Panc1 (cell line): Measurements from ENCODE around the gene MAGI2. TPM values are rescaled to one million over a fixed set of nuclear protein-coding genes. Genes with fewer than 3 reads are reported as not detected.

Experiments
- ATAC-seq: fragments of 200-7000 bp; cut with Tn5 transposase; 2 replicates; pipeline ENCODE4 v1.9.1; 2020; ENCODE audit warnings: mild to moderate bottlenecking, moderate library complexity
- BruUV-seq: library from RNA; stranded (reverse); fragments of 400-500 nt; replicated peaks from 2 replicates; lab custom pipeline; 2021; lab: Mats Ljungman, UMichigan
- CTCF ChIA-PET: fragments of 300-600 bp; sonication (Branson Sonifier 250); formaldehyde crosslinking; loops from one replicate; lab custom pipeline; 2022; ENCODE audit warnings: antibody characterized with exemption; lab: Charles Lee
- POLR2A ChIA-PET: fragments of 300-600 bp; sonication (Branson Sonifier 250); formaldehyde crosslinking; loops from one replicate; lab custom pipeline; 2022; ENCODE audit warnings: antibody characterized with exemption; lab: Charles Lee
- DNase-seq: peaks from one replicate; pipeline ENCODE4 v3.0.0-alpha.2; 2010; ENCODE audit warnings: low read depth, low spot score
- H3K27ac ChIP-seq: 2 replicates; pipeline ENCODE4 v1.5.1; 2011; ENCODE audit warnings: mild to moderate bottlenecking, low read length, inconsistent platforms
- H3K27me3 ChIP-seq: fragments of 200-500 bp; sonication (Bioruptor generic); 2 replicates; pipeline ENCODE4 v1.6.0; 2014; ENCODE audit warnings: low read length, inconsistent platforms; ENCODE audit not compliant: control insufficient read depth, insufficient read depth
- H3K36me3 ChIP-seq: fragments of 200-500 bp; sonication (Bioruptor generic); 2 replicates; pipeline ENCODE4 v1.5.1; 2014; ENCODE audit warnings: inconsistent platforms, mild to moderate bottlenecking, low read length, moderate library complexity; ENCODE audit not compliant: control insufficient read depth, insufficient read depth
- H3K4me1 ChIP-seq: 2 replicates; pipeline ENCODE4 v1.5.1; 2011; ENCODE audit warnings: inconsistent platforms, mild to moderate bottlenecking, low read length, moderate library complexity; ENCODE audit not compliant: control insufficient read depth, insufficient read depth
- H3K4me3 ChIP-seq, 2 experiments: 2 replicates each; pipeline ENCODE4 v1.5.1; 2011 to 2012; ENCODE audit warnings: low read depth in 2 of 2, low read length in 2 of 2, mild to moderate bottlenecking in 2 of 2, inconsistent platforms in 1 of 2, moderate library complexity in 1 of 2
- H3K9me3 ChIP-seq: fragments of 200-500 bp; sonication (Bioruptor generic); 2 replicates; pipeline ENCODE4 v1.5.1; 2014; ENCODE audit warnings: low read depth, mild to moderate bottlenecking, inconsistent platforms, low read length, moderate library complexity; ENCODE audit not compliant: control insufficient read depth, insufficient read depth
- POLR2AphosphoS5 ChIP-seq: IDR thresholded peaks from 2 replicates; pipeline ENCODE4 v1.6.1; 2012; ENCODE audit warnings: mild to moderate bottlenecking, low read depth, low read length, moderate library complexity
- SIN3A ChIP-seq: IDR thresholded peaks from 2 replicates; pipeline ENCODE4 v1.6.1; 2012; ENCODE audit warnings: low read depth, mild to moderate bottlenecking, low read length, moderate library complexity, borderline replicate concordance; ENCODE audit not compliant: insufficient read depth
- TCF7L2 ChIP-seq: IDR thresholded peaks from 2 replicates; pipeline ENCODE4 v1.6.1; 2011; ENCODE audit warnings: mild to moderate bottlenecking, low read depth, low read length, inconsistent platforms
- in situ Hi-C: cut with HindIII; loops from 2 replicates; pipeline ENCODE4 v1.10.0; 2016; ENCODE audit warnings: low sequenced_read_pairs, low pct_unique_long_range_greater_than_20kb
- intact Hi-C: fragments of 100-400 bp; cut with micrococcal nuclease; formaldehyde crosslinking; loops from one replicate; pipeline ENCODE4 v1.10.0; 2022; ENCODE audit not compliant: unreplicated experiment
- total RNA-seq: library from RNA; stranded (reverse); gene quantifications from one replicate; pipeline ENCODE4 v1.2.1, GENCODE V29; 2021; ENCODE audit not compliant: unreplicated experiment
- TF ChIP-seq, protein P1 (sequence below): fragments of 450-650 bp; IDR thresholded peaks from 2 replicates; pipeline ENCODE4 v1.5.1; 2017; ENCODE audit warnings: mild to moderate bottlenecking
- TF ChIP-seq, protein P2 (sequence below), 2 experiments: IDR thresholded peaks; 2 replicates each; pipeline ENCODE4 v1.6.1; 2011 to 2012; ENCODE audit warnings: low read depth in 2 of 2, control low read depth in 1 of 2, low read length in 1 of 2, mild to moderate bottlenecking in 1 of 2, moderate library complexity in 1 of 2; ENCODE audit not compliant: insufficient read depth in 1 of 2

MAGI2 gene
- total RNA-seq, 1 experiment from 2014 or later, result 5.4 TPM

- no peak overlapping the region for H3K27ac ChIP-seq
- in situ Hi-C loops (no loop called here), intact Hi-C loops (no loop called here)
- BruUV-seq, result no TSS peak
- no peaks in the 10 kb centered on the region for H3K27me3 ChIP-seq
- H3K4me3 ChIP-seq, result no peak overlapping the region
- ChIA-PET CTCF (no interaction called here), POLR2A (no interaction called here)
- H3K36me3 ChIP-seq, result no peaks in the 10 kb centered on the region
- H3K9me3 ChIP-seq, result no peaks in the 10 kb centered on the region
- TF ChIP-seq, protein P1, sequence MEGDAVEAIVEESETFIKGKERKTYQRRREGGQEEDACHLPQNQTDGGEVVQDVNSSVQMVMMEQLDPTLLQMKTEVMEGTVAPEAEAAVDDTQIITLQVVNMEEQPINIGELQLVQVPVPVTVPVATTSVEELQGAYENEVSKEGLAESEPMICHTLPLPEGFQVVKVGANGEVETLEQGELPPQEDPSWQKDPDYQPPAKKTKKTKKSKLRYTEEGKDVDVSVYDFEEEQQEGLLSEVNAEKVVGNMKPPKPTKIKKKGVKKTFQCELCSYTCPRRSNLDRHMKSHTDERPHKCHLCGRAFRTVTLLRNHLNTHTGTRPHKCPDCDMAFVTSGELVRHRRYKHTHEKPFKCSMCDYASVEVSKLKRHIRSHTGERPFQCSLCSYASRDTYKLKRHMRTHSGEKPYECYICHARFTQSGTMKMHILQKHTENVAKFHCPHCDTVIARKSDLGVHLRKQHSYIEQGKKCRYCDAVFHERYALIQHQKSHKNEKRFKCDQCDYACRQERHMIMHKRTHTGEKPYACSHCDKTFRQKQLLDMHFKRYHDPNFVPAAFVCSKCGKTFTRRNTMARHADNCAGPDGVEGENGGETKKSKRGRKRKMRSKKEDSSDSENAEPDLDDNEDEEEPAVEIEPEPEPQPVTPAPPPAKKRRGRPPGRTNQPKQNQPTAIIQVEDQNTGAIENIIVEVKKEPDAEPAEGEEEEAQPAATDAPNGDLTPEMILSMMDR, result no peak
- TF ChIP-seq POLR2AphosphoS5 (no peak), SIN3A (no peak), TCF7L2 (no peak)
- TF ChIP-seq, protein P2, sequence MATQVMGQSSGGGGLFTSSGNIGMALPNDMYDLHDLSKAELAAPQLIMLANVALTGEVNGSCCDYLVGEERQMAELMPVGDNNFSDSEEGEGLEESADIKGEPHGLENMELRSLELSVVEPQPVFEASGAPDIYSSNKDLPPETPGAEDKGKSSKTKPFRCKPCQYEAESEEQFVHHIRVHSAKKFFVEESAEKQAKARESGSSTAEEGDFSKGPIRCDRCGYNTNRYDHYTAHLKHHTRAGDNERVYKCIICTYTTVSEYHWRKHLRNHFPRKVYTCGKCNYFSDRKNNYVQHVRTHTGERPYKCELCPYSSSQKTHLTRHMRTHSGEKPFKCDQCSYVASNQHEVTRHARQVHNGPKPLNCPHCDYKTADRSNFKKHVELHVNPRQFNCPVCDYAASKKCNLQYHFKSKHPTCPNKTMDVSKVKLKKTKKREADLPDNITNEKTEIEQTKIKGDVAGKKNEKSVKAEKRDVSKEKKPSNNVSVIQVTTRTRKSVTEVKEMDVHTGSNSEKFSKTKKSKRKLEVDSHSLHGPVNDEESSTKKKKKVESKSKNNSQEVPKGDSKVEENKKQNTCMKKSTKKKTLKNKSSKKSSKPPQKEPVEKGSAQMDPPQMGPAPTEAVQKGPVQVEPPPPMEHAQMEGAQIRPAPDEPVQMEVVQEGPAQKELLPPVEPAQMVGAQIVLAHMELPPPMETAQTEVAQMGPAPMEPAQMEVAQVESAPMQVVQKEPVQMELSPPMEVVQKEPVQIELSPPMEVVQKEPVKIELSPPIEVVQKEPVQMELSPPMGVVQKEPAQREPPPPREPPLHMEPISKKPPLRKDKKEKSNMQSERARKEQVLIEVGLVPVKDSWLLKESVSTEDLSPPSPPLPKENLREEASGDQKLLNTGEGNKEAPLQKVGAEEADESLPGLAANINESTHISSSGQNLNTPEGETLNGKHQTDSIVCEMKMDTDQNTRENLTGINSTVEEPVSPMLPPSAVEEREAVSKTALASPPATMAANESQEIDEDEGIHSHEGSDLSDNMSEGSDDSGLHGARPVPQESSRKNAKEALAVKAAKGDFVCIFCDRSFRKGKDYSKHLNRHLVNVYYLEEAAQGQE (IDR thresholded peaks at IDR 0.05; ENCODE audit: insufficient read depth in 1 of 2, low read depth in 2 of 2, low read length in 1 of 2), result no peak
- DNase-seq (no peak), ATAC-seq (no peak)
- no peaks in the 10 kb centered on the region for H3K4me1 ChIP-seq
Observed at GRCh38 chr7:77985974-77986339, 1467.5 kb downstream of the MAGI2 start.

GRCh38 chr7:77985232-77985973 lies 1468.1 kb downstream of the MAGI2 start:
- ATAC-seq (no peak), DNase-seq (no peak)
- Histone ChIP-seq H3K27me3 (no peaks in the 10 kb centered on the region), H3K27ac (no peak overlapping the region), H3K4me3 (no peak overlapping the region), H3K36me3 (no peaks in the 10 kb centered on the region), H3K9me3 (no peaks in the 10 kb centered on the region), H3K4me1 (no peaks in the 10 kb centered on the region)
- intact Hi-C loops (no loop called here), in situ Hi-C loops (no loop called here)
- ChIA-PET CTCF (no interaction called here), POLR2A (no interaction called here)
- TF ChIP-seq SIN3A (no peak), TCF7L2 (no peak), POLR2AphosphoS5 (no peak)
- TF ChIP-seq, protein P1, result no peak
- TF ChIP-seq, protein P2 (IDR thresholded peaks at IDR 0.05; ENCODE audit: insufficient read depth in 1 of 2, low read depth in 2 of 2, low read length in 1 of 2), result no peak
- no TSS peak for BruUV-seq
